Activated T-helper 1 cell treated with Interleukin-2 at 50 U/mL for 16 hours (primary cell): ENCODE data around the gene SMIM14.
"Not testable (repeated sequence)": the region's sequence is repeated elsewhere in the genome, so short reads cannot be mapped to it uniquely, and the experiment has no call there.

Experiments
- DNase-seq: peaks from one replicate; pipeline ENCODE4 v3.0.0-alpha.2; 2020; ENCODE audit warnings: low read depth

The SMIM14 gene

GRCh38 chr4:39638354-39639239 is at the start of gene SMIM14:
Gene SMIM14, minus strand, starts transcription at chr4:39638865. Its CDS starts 33,720 bp downstream, at chr4:39605145.
- peak; percentile 81 for DNase-seq

- no peak for DNase-seq
Measured at GRCh38 chr4:39687014-39687413, 48.3 kb upstream of the SMIM14 start.

GRCh38 chr4:39685990-39686389 is 47.3 kb upstream of the SMIM14 start:
- no peak for DNase-seq

- no peak for DNase-seq
Measured at GRCh38 chr4:39682138-39682537, 43.5 kb upstream of the SMIM14 start.

- DNase-seq, result not testable (repeated sequence)
Measured at GRCh38 chr4:39681003-39681402, 42.3 kb upstream of the SMIM14 start.

- not testable (repeated sequence) for DNase-seq
Measured at GRCh38 chr4:39675681-39676080, 37.0 kb upstream of the SMIM14 start.

GRCh38 chr4:39670296-39670695 is 31.6 kb upstream of the SMIM14 start:
- not testable (repeated sequence) for DNase-seq

GRCh38 chr4:39668887-39669286 is 30.2 kb upstream of the SMIM14 start:
- no peak for DNase-seq

GRCh38 chr4:39667706-39668105 is 29.0 kb upstream of the SMIM14 start:
- no peak for DNase-seq

GRCh38 chr4:39664828-39665731 is 26.4 kb upstream of the SMIM14 start:
- no peak for DNase-seq

GRCh38 chr4:39662683-39663082 is 24.0 kb upstream of the SMIM14 start:
- no peak for DNase-seq

- DNase-seq, result no peak
Measured at GRCh38 chr4:39660757-39661156, 22.1 kb upstream of the SMIM14 start.

- no peak for DNase-seq
Measured at GRCh38 chr4:39660045-39660444, 21.4 kb upstream of the SMIM14 start.

- DNase-seq, result no peak
Measured at GRCh38 chr4:39658756-39659155, 20.1 kb upstream of the SMIM14 start.

GRCh38 chr4:39657465-39657864 is 18.8 kb upstream of the SMIM14 start:
- no peak for DNase-seq

GRCh38 chr4:39656638-39657037 is 18.0 kb upstream of the SMIM14 start:
- DNase-seq, result not testable (repeated sequence)

GRCh38 chr4:39655876-39656275 is 17.2 kb upstream of the SMIM14 start:
- no peak for DNase-seq

GRCh38 chr4:39655211-39655610 is 16.5 kb upstream of the SMIM14 start:
- DNase-seq, result no peak

- not testable (repeated sequence) for DNase-seq
Measured at GRCh38 chr4:39651586-39651985, 12.9 kb upstream of the SMIM14 start.

GRCh38 chr4:39649639-39650265 is 11.1 kb upstream of the SMIM14 start:
- DNase-seq, result no peak

- no peak for DNase-seq
Measured at GRCh38 chr4:39648827-39649558, 10.3 kb upstream of the SMIM14 start.

GRCh38 chr4:39648213-39648612 is 9.5 kb upstream of the SMIM14 start:
- no peak for DNase-seq
